ENCODE measurements around the gene RAB17. TPM values are rescaled to one million over a fixed set of nuclear protein-coding genes. Genes with fewer than 3 reads are reported as not detected.
A peak's percentile ranks its signal among the peaks of the same experiment; 100 is the strongest.

The RAB17 gene
- total RNA-seq, 2 experiments from 2014 or later = not detected

DNA sequence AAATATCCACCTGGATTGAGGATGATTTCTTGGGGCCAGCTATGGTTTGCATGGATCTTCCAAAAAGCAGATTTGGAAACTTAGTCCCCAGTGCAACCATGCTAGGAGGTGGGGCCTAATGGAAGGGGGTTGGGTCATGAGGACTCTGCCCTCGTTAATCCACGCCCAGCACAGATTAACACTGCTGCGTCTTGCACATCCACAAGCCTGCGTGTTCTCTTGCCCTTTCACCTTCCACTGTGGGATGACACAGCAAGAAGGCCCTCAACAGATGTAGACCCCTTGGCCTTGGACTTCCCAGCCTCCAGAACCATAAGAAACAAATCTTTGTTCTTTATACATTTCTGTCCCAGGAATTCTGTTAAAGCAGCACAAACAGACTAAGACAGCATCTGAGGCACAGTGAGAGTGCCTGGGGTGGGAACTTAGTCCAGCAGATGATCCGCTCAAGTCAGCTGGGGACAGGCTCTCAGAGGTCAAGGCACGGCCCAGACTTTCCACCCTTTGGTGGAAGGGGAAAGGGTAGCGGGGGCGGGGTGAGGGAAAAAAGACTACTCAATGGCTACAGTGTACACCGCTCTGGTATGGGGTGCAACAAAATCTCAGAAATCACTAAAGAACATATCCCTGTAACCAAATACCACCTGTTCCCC lies 2.4 kb downstream of the RAB17 start:
- no peaks in the 10 kb centered on the region for H3K9me3 Mint-ChIP-seq (ENCODE audit: low read depth)
- H3K27me3 Mint-ChIP-seq = peaks cover 25% of the 10 kb centered on the region
- no peak overlapping the region for H3K27ac Mint-ChIP-seq
- no peak for ATAC-seq
- no peak overlapping the region for H3K4me3 Mint-ChIP-seq
- DNase-seq = no peak
- CTCF ChIA-PET = interaction anchor here (1.0 to 1.6 kb wide), 2 partner anchors 113 to 157 kb away, joined by 3 to 4 read pairs; no protein-coding TSS in a partner anchor
- peaks cover 11% of the 10 kb centered on the region for H3K4me1 Mint-ChIP-seq
- no peaks in the 10 kb centered on the region for H3K36me3 Mint-ChIP-seq

GRCh38 chr2:237585590-237586221 lies 4.8 kb downstream of the RAB17 start:
- Mint-ChIP-seq H3K27me3 (peaks cover 25% of the 10 kb centered on the region), H3K4me1 (peaks cover 4% of the 10 kb centered on the region), H3K27ac (no peak overlapping the region), H3K4me3 (no peak overlapping the region), H3K36me3 (no peaks in the 10 kb centered on the region), H3K9me3 (ENCODE audit: low read depth) (no peaks in the 10 kb centered on the region)
- DNase-seq (no peak), ATAC-seq (no peak)
- CTCF ChIA-PET = interaction anchor here (0.9 to 2.2 kb wide), 4 partner anchors 12 to 190 kb away, joined by 3 to 8 read pairs (median 3); no protein-coding TSS in a partner anchor

DNA sequence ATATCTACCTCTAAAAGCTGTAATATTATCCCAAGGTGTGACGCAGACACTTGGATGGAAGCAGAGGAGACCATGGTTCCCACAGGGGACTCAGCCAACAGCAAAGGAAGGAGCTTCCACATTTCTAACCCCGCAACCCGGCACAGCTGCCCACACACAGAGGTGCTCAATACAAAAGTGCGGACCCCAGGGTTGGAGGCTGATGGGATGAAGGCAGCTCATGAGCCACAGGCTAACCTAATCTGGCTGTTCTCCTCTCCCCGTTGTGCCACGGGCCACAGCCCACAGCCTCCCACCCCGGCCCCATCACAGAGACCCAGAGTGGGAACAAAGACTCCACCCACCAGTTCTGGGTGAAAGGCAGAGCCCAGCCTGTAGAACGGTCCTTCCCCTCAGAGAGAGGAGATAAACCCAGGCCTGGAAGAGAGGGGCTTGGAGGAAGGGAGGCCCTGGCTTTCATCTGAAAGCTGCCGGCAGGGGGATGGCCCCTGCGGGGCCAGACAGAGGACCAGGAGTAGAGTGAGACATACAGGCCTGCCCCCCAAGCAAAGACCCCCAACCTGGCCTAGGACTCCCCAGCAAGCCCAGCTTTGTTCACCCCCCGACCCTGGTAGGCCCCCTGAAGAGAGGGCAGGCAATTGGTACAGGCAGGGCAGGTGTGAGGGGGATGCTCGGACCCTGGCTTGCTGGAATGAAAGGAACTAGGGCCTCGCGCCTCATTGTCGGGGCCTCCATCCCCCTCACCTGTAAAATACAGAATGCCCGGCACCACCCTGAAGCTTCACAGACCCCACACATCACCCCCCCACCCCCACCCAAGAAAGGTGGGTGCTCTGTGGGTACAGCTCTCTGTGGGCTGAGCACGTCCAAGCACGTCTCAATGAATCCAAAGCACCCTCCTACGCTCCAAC lies 6.9 kb downstream of the RAB17 start:
- ATAC-seq (no peak), DNase-seq (no peak)
- peaks cover 17% of the 10 kb centered on the region for H3K27me3 Mint-ChIP-seq
- no peaks in the 10 kb centered on the region for H3K9me3 Mint-ChIP-seq (ENCODE audit: low read depth)
- CTCF ChIA-PET = interaction anchor here (0.6 to 3.3 kb wide), 6 partner anchors 12 to 507 kb away, joined by 4 to 25 read pairs (median 8); no protein-coding TSS in a partner anchor
- H3K27ac Mint-ChIP-seq = no peak overlapping the region
- H3K36me3 Mint-ChIP-seq = no peaks in the 10 kb centered on the region
- peaks cover 4% of the 10 kb centered on the region for H3K4me1 Mint-ChIP-seq
- H3K4me3 Mint-ChIP-seq = no peak overlapping the region

DNA sequence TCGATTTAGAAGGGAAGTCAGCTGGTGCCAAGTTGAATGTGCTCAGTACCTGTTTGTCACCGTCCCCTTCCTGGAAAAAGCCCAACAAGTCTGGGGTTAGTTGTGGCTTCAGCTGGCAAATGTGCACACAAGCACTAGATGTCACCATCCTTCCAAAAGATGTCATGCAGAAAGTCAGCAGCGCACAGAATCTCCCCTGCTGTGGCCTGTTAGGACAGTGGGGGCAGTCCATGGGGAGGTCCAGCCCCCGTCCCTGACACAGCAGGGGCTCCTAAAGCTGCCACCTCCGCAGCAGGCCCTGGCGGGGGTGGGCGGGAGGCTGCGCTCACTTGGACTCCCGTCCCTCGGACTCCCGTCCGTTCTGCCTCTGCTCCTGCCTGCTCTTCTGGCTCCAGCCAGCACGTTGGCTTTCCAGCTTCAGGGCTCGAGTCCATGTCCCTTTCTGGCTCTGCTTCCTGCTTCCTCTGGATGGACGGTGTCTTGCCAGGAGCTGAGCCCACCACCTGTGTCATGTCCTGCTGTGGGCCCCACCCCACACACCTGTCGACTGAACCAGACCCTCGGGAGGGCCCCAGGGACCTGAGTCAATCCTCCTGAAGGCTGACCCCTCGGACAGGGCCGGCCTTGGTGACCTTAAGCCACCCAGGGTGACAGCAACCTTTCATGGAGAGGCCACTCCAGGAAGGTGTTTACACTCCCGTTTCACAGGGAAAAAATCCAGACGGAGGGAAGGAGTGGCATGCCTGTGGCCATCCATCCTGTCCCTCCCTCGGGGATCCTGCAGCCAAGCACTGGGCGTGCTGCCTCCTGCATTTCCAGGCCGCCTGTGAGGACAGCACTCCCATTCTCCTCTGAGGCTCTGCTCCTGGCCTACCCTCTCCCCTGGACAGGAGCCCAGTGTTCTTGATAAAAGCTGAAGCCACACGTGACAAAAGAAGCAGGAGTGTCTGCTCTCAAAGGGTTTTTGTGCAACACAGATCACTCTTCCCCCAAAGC lies 8.5 kb downstream of the RAB17 start:
- DNase-seq = peak; percentile 80
- H3K4me1 Mint-ChIP-seq = peaks cover 4% of the 10 kb centered on the region
- H3K27ac Mint-ChIP-seq = peak overlapping the region; percentile 59
- no peak overlapping the region for H3K4me3 Mint-ChIP-seq
- CTCF ChIA-PET = interaction anchor here (0.7 to 3.3 kb wide), 19 partner anchors 10 to 286 kb away, joined by 3 to 25 read pairs (median 5); no protein-coding TSS in a partner anchor
- peak; percentile 89 for ATAC-seq
- H3K36me3 Mint-ChIP-seq = no peaks in the 10 kb centered on the region
- H3K27me3 Mint-ChIP-seq = peaks cover 5% of the 10 kb centered on the region
- H3K9me3 Mint-ChIP-seq (ENCODE audit: low read depth) = no peaks in the 10 kb centered on the region

- no peaks in the 10 kb centered on the region for H3K9me3 Mint-ChIP-seq (ENCODE audit: low read depth)
- no peaks in the 10 kb centered on the region for H3K36me3 Mint-ChIP-seq
- no peak overlapping the region for H3K4me3 Mint-ChIP-seq
- CTCF ChIA-PET = interaction anchor here (0.7 to 3.3 kb wide), 18 partner anchors 9 to 287 kb away, joined by 3 to 25 read pairs (median 5); no protein-coding TSS in a partner anchor
- ATAC-seq (no peak), DNase-seq (no peak)
- peak overlapping the region; percentile 59 for H3K27ac Mint-ChIP-seq
- H3K4me1 Mint-ChIP-seq = peaks cover 4% of the 10 kb centered on the region
- H3K27me3 Mint-ChIP-seq = peaks cover 2% of the 10 kb centered on the region
Observed at GRCh38 chr2:237581326-237581725, 9.2 kb downstream of the RAB17 start.

- no peaks in the 10 kb centered on the region for H3K9me3 Mint-ChIP-seq (ENCODE audit: low read depth)
- H3K27ac Mint-ChIP-seq = no peak overlapping the region
- H3K4me3 Mint-ChIP-seq = no peak overlapping the region
- no peak for ATAC-seq
- CTCF ChIA-PET = no interaction called here
- H3K4me1 Mint-ChIP-seq = peaks cover 4% of the 10 kb centered on the region
- no peak for DNase-seq
- no peaks in the 10 kb centered on the region for H3K36me3 Mint-ChIP-seq
- peaks cover 2% of the 10 kb centered on the region for H3K27me3 Mint-ChIP-seq
Observed at GRCh38 chr2:237577956-237578870, 12.3 kb downstream of the RAB17 start.

DNA sequence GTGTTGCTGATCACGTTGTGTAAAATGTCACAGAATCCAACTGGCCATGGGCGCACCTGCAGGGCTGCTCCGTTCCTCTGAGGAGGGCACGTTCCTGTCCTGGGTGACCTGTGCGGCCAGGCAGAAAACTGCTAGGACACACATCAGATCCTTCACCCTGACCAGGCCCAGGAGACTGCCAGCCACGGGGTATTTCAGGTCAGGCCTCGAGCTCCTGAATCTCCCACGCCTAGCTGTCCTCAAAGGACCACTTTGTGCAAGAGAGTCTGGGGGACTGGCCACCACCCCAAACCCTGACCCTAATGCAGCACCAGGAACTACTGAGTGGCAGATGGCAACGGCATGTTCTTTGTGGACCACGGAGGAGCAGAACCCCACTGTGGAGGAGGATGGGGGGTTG lies 13.1 kb downstream of the RAB17 start:
- no peaks in the 10 kb centered on the region for H3K9me3 Mint-ChIP-seq (ENCODE audit: low read depth)
- peaks cover 4% of the 10 kb centered on the region for H3K4me1 Mint-ChIP-seq
- ATAC-seq (no peak), DNase-seq (no peak)
- H3K27me3 Mint-ChIP-seq = peaks cover 2% of the 10 kb centered on the region
- no peak overlapping the region for H3K27ac Mint-ChIP-seq
- H3K36me3 Mint-ChIP-seq = no peaks in the 10 kb centered on the region
- no peak overlapping the region for H3K4me3 Mint-ChIP-seq
- CTCF ChIA-PET = no interaction called here

- no peak for DNase-seq
- H3K36me3 Mint-ChIP-seq = no peaks in the 10 kb centered on the region
- CTCF ChIA-PET = no interaction called here
- H3K27me3 Mint-ChIP-seq = peaks cover 2% of the 10 kb centered on the region
- ATAC-seq = no peak
- H3K4me1 Mint-ChIP-seq = peaks cover 4% of the 10 kb centered on the region
- no peak overlapping the region for H3K4me3 Mint-ChIP-seq
- no peak overlapping the region for H3K27ac Mint-ChIP-seq
- H3K9me3 Mint-ChIP-seq (ENCODE audit: low read depth) = no peaks in the 10 kb centered on the region
Observed at GRCh38 chr2:237576974-237577373, 13.6 kb downstream of the RAB17 start.

DNA sequence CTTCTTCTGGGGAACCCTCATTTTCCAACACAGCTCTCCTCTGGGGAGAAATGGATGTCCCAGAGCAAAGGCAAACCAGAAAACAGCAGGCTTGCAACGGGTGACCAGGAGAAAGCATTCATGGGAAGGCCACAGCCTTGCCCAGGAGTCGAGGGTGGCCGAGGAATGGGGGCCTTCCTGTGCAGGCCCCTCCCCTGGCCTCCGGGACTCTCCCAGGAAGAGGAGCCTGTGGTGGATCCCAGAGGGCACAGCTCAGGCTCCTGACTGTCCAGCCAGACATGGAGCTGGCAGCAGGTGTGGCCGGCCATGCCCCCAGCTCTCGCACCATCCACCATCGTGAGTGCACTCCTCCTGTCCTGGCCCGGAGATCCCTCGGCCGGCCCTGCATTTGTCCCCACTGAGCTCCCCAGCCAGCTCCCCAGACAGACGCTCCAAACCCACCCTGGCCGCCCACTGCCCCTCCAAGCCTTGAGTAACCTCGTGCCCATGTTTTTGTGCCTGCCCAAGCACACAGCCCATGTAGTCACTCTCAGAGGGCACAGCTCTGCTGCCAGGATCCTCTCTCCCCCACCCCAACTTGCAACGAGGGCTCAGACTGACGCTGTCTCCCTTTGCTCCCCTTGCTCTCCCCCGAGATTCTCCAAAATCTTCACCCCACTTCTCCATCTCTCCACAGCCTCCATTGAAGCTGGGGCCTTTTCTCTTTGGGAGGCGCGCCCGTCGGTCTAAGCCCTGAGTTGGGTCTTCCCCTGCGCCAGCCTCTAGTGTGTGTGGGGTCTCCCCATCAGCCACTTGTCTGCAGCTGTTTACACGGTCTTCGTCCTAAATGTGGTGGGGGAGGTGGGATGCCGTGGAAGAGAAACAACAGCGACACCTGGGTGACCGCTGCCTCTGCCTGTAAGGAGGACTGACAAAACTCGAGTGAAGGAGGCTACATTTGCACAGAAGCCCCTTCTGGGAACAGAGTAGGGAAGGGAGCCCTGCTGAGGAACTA lies 14.4 kb downstream of the RAB17 start:
- no peak overlapping the region for H3K27ac Mint-ChIP-seq
- peaks cover 6% of the 10 kb centered on the region for H3K27me3 Mint-ChIP-seq
- H3K4me3 Mint-ChIP-seq = no peak overlapping the region
- no peak for DNase-seq
- H3K36me3 Mint-ChIP-seq = no peaks in the 10 kb centered on the region
- H3K9me3 Mint-ChIP-seq (ENCODE audit: low read depth) = no peaks in the 10 kb centered on the region
- CTCF ChIA-PET = interaction anchor here (1.0 kb wide), 1 partner anchor 63 kb away, joined by 7 read pairs; no protein-coding TSS in a partner anchor
- ATAC-seq = no peak
- no peaks in the 10 kb centered on the region for H3K4me1 Mint-ChIP-seq

DNA sequence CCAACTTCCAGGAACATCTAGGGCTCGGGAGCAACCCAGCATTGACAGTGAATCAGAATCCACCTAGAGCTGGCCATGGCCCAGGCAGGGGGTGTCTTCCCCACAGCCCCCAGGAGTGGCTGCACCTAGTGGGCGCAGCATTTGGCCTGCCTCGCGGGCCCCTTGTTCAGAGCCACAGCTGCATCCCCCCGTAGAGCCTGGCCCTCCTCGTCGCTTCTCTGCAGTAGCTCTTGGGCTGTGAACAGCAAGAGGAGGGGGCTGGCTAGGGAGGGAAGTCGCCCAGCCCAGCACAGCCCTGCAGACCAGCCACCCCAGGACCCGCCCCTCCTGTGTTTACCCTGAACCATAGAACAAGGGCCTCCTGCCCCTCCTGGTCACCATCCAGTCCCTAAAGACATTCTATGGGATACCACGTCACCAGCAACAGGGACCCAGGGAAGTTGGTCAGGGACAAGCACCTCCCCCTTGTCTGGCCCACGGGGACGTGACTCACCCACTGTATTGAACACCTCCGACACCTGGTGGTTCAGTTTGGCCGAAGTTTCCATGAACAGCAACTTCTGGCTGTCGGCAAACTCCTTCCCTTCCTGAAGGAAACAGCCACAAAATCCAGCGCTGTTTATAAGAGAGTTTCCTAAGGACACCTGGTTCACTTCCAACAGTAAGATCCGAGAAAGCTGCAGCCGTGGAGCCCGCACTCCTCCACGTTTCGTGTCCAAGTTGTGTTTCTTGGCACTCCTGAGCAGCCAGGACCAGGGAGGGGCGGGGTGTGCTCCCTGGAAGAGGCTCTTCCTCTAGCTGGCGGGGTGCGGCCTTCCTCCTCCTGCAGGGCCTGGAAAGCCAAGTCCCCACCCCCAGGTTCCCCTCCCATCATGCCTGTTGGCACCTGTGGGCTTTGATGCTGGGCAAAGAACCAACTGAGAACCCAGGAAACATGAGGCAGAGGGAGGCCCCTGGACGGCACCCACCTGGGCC lies 15.4 kb downstream of the RAB17 start:
- Mint-ChIP-seq H3K36me3 (no peaks in the 10 kb centered on the region), H3K4me3 (no peak overlapping the region)
- CTCF ChIA-PET = interaction anchor here (1.0 to 4.8 kb wide), 2 partner anchors 61 to 62 kb away, joined by 7 to 127 read pairs; no protein-coding TSS in a partner anchor

More for the DNA sequence above, 15.4 kb downstream of the RAB17 start:
- no peaks in the 10 kb centered on the region for H3K9me3 Mint-ChIP-seq (ENCODE audit: low read depth)
- ATAC-seq = no peak
- H3K4me1 Mint-ChIP-seq = no peaks in the 10 kb centered on the region
- no peak for DNase-seq
- H3K27me3 Mint-ChIP-seq = peaks cover 6% of the 10 kb centered on the region
- no peak overlapping the region for H3K27ac Mint-ChIP-seq
